ENCODE data around the gene SETBP1.

The SETBP1 gene

GRCh38 chr18:44938720-44939665 is 258.3 kb downstream of the SETBP1 start:
- no peak for DNase-seq (ENCODE audit: low spot score)

GRCh38 chr18:44941516-44941915 is 260.8 kb downstream of the SETBP1 start:
- DNase-seq (ENCODE audit: low spot score) = no peak

GRCh38 chr18:44942073-44942472 is 261.4 kb downstream of the SETBP1 start:
- DNase-seq (ENCODE audit: low spot score) = no peak

- DNase-seq (ENCODE audit: low spot score) = no peak
These were observed 262.7 kb downstream of the SETBP1 start for GRCh38 chr18:44943311-44943881.

GRCh38 chr18:44944461-44944860 is 263.8 kb downstream of the SETBP1 start:
- no peak for DNase-seq (ENCODE audit: low spot score)

GRCh38 chr18:44945888-44946401 is 265.3 kb downstream of the SETBP1 start:
- DNase-seq (ENCODE audit: low spot score) = peak; percentile 49

GRCh38 chr18:44946529-44947113 is 265.9 kb downstream of the SETBP1 start:
- DNase-seq (ENCODE audit: low spot score) = peak; percentile 42

GRCh38 chr18:44949967-44950366 is 269.3 kb downstream of the SETBP1 start:
- no peak for DNase-seq (ENCODE audit: low spot score)

GRCh38 chr18:44950685-44951195 is 270.1 kb downstream of the SETBP1 start:
- DNase-seq (ENCODE audit: low spot score) = no peak

GRCh38 chr18:44951748-44952147 is 271.1 kb downstream of the SETBP1 start:
- DNase-seq (ENCODE audit: low spot score) = no peak

GRCh38 chr18:44954257-44954656 is 273.6 kb downstream of the SETBP1 start:
- no peak for DNase-seq (ENCODE audit: low spot score)

GRCh38 chr18:44955825-44956224 is 275.1 kb downstream of the SETBP1 start:
- no peak for DNase-seq (ENCODE audit: low spot score)

GRCh38 chr18:44957025-44957424 is 276.3 kb downstream of the SETBP1 start:
- DNase-seq (ENCODE audit: low spot score) = no peak

- no peak for DNase-seq (ENCODE audit: low spot score)
These were observed 276.8 kb downstream of the SETBP1 start for GRCh38 chr18:44957461-44957860.

GRCh38 chr18:44958040-44958439 is 277.4 kb downstream of the SETBP1 start:
- no peak for DNase-seq (ENCODE audit: low spot score)

- no peak for DNase-seq (ENCODE audit: low spot score)
These were observed 277.8 kb downstream of the SETBP1 start for GRCh38 chr18:44958455-44958854.

GRCh38 chr18:44959013-44959412 is 278.3 kb downstream of the SETBP1 start:
- DNase-seq (ENCODE audit: low spot score) = no peak

- DNase-seq (ENCODE audit: low spot score) = no peak
These were observed 279.9 kb downstream of the SETBP1 start for GRCh38 chr18:44960580-44960979.

- DNase-seq (ENCODE audit: low spot score) = no peak
These were observed 280.8 kb downstream of the SETBP1 start for GRCh38 chr18:44961288-44961995.

- no peak for DNase-seq (ENCODE audit: low spot score)
These were observed 286.9 kb downstream of the SETBP1 start for GRCh38 chr18:44967599-44967998.

- DNase-seq (ENCODE audit: low spot score) = no peak
These were observed 287.6 kb downstream of the SETBP1 start for GRCh38 chr18:44968336-44968735.

- no peak for DNase-seq (ENCODE audit: low spot score)
These were observed 288.6 kb downstream of the SETBP1 start for GRCh38 chr18:44969214-44969795.
